ENCODE results near the gene LRRC8C.

DNA sequence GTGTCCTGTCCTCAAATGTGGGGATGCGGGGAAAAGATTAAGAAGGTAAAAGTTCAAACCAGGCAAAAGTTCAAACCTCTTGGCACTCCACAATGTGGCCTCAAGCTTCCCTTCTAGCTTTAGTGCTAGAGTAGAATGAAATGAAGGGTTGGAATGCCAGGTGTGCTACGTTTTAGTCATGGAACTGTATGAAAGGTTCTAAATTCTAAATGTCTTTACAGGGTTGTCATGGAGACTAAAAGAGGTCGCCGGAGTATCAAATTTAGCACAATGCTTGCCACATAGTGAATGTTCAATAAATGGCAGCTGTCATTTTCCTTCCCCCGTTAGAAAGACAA is 130.7 kb downstream of the LRRC8C start:
- TF ChIP-seq, protein P1, sequence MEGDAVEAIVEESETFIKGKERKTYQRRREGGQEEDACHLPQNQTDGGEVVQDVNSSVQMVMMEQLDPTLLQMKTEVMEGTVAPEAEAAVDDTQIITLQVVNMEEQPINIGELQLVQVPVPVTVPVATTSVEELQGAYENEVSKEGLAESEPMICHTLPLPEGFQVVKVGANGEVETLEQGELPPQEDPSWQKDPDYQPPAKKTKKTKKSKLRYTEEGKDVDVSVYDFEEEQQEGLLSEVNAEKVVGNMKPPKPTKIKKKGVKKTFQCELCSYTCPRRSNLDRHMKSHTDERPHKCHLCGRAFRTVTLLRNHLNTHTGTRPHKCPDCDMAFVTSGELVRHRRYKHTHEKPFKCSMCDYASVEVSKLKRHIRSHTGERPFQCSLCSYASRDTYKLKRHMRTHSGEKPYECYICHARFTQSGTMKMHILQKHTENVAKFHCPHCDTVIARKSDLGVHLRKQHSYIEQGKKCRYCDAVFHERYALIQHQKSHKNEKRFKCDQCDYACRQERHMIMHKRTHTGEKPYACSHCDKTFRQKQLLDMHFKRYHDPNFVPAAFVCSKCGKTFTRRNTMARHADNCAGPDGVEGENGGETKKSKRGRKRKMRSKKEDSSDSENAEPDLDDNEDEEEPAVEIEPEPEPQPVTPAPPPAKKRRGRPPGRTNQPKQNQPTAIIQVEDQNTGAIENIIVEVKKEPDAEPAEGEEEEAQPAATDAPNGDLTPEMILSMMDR (IDR thresholded peaks at IDR 0.05): no peak
- TF ChIP-seq POLR2A (IDR thresholded peaks at IDR 0.05): no peak

All from right lobe of liver (tissue), 4 donors.